Glutamatergic neuron (in vitro differentiated cells): ENCODE data around the gene GIPC2. TPM values are rescaled to one million over a fixed set of nuclear protein-coding genes. Genes with fewer than 3 reads are reported as not detected.

Experiments used
- DNase-seq: peaks from one replicate; pipeline ENCODE4 v3.0.0; 2022
- H3K27ac Mint-ChIP-seq: one replicate; pipeline ENCODE4 v1.8.0; 2020; ENCODE audit warnings: mild to moderate bottlenecking, mixed read lengths, inconsistent platforms; ENCODE audit not compliant: unreplicated experiment
- H3K27me3 Mint-ChIP-seq: one replicate; pipeline ENCODE4 v1.8.0; 2020; ENCODE audit warnings: mild to moderate bottlenecking, moderate library complexity, mixed read lengths, inconsistent platforms; ENCODE audit not compliant: unreplicated experiment
- H3K36me3 Mint-ChIP-seq: one replicate; pipeline ENCODE4 v1.8.0; 2020; ENCODE audit warnings: mild to moderate bottlenecking, mixed read lengths, inconsistent platforms; ENCODE audit not compliant: unreplicated experiment
- H3K4me1 Mint-ChIP-seq: one replicate; pipeline ENCODE4 v1.8.0; 2020; ENCODE audit warnings: mild to moderate bottlenecking, low read depth, mixed read lengths, inconsistent platforms; ENCODE audit not compliant: unreplicated experiment
- H3K4me3 Mint-ChIP-seq: one replicate; pipeline ENCODE4 v1.8.0; 2020; ENCODE audit warnings: mild to moderate bottlenecking, mixed read lengths, inconsistent platforms; ENCODE audit not compliant: unreplicated experiment
- H3K9me3 Mint-ChIP-seq: one replicate; pipeline ENCODE4 v1.8.0; 2020; ENCODE audit warnings: mild to moderate bottlenecking, moderate library complexity, mixed read lengths, inconsistent platforms; ENCODE audit not compliant: unreplicated experiment
- total RNA-seq: library from RNA; stranded (reverse); fragmentation: NEBNext Ultra II Directional; extraction: Animal tissue kit (Norgen Biotek cat#: 25700); gene quantifications from one replicate; pipeline ENCODE4 v1.2.1, GENCODE V29; 2021; ENCODE audit not compliant: unreplicated experiment
- TF ChIP-seq, protein P1 (sequence below): fragments of 200-600 bp; sonication (generic); IDR thresholded peaks from one replicate; pipeline ENCODE4 v1.5.0; 2021; ENCODE audit not compliant: partially characterized antibody, unreplicated experiment

Gene GIPC2
- total RNA-seq, 1 donor from 2014 or later: not detected

DNA sequence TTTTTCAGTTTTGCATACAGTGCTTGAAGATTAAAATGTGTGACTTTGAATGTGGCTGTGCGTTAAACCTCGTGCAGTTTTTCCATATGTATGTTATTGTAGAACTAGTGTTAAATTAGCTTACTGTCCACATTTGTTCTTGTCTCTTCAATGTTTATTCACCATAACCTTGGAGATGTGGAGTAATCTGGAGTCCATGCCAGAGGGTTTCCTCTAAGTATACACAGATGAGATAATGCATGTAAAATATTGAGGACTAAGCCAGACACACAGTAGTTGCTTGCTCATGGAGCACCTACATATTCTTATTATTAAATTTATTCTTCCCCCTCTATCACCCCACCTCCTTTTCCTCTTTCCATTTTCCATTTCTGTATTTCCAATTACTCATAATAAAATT lies 7.7 kb upstream of the GIPC2 start:
- H3K9me3 Mint-ChIP-seq: no peaks in the 10 kb centered on the region

DNA sequence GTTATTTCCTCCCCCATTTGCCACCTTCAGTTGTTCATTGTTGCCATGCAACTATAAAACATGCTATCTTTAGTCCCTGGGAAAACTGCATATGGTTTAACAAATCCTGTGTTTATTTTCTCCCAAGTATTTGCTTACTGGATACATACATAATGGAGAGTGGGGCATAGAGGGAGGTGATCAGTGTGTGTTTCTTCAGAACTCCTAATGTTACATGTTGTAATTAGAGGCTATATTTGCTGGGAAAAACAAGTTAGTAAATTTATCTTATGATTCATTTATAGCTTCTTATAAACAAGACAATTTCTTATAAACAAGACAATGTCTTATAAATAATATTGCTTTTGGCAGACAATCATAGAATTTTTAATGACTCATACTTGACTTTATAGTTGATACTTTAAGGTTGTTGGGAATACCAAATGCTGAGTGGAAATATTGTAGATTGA lies 7.3 kb upstream of the GIPC2 start:
- Mint-ChIP-seq H3K4me1 (no peaks in the 10 kb centered on the region), H3K9me3 (no peaks in the 10 kb centered on the region), H3K4me3 (no peak overlapping the region), H3K27me3 (no peaks in the 10 kb centered on the region), H3K36me3 (no peaks in the 10 kb centered on the region), H3K27ac (no peak overlapping the region)
- DNase-seq: no peak
- TF ChIP-seq, protein P1, sequence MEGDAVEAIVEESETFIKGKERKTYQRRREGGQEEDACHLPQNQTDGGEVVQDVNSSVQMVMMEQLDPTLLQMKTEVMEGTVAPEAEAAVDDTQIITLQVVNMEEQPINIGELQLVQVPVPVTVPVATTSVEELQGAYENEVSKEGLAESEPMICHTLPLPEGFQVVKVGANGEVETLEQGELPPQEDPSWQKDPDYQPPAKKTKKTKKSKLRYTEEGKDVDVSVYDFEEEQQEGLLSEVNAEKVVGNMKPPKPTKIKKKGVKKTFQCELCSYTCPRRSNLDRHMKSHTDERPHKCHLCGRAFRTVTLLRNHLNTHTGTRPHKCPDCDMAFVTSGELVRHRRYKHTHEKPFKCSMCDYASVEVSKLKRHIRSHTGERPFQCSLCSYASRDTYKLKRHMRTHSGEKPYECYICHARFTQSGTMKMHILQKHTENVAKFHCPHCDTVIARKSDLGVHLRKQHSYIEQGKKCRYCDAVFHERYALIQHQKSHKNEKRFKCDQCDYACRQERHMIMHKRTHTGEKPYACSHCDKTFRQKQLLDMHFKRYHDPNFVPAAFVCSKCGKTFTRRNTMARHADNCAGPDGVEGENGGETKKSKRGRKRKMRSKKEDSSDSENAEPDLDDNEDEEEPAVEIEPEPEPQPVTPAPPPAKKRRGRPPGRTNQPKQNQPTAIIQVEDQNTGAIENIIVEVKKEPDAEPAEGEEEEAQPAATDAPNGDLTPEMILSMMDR: no peak

More for the DNA sequence above, 7.7 kb upstream of the GIPC2 start:
- Mint-ChIP-seq H3K27ac (no peak overlapping the region), H3K27me3 (no peaks in the 10 kb centered on the region), H3K4me1 (no peaks in the 10 kb centered on the region), H3K36me3 (no peaks in the 10 kb centered on the region), H3K4me3 (no peak overlapping the region)
- DNase-seq: no peak
- TF ChIP-seq, protein P1: no peak

DNA sequence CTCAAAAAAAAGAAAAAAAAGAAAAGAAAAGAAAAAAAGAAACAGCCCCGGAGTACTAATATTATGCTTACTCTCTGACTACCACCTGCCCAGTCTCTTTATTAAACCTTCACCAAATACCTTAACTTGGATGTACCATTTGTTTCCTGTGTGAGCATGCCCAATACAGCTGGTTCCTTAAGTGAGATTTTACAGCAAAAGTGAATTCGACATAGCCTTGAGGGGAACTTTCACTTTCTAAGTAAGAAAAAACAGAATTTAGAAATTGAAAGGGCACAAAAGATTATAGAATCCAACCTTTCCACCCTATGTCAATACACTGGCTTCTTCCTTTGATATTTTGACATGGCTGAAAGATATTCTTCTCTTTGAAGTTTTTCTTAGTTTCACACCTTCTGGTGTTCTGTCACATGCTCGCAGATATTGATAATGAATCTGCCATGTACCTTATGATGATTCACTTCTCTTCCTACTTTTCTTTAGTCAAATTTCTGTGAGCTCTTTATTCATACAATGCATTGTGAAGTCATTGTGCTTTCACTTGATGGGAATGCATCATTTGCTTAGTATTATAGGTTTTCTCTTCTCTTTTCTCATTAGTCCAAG lies 5.2 kb upstream of the GIPC2 start:
- Mint-ChIP-seq H3K27ac (no peak overlapping the region), H3K4me3 (no peak overlapping the region), H3K4me1 (no peaks in the 10 kb centered on the region), H3K9me3 (no peaks in the 10 kb centered on the region), H3K36me3 (peaks cover 9% of the 10 kb centered on the region), H3K27me3 (peaks cover 11% of the 10 kb centered on the region)
- TF ChIP-seq, protein P1: no peak
- DNase-seq: no peak

DNA sequence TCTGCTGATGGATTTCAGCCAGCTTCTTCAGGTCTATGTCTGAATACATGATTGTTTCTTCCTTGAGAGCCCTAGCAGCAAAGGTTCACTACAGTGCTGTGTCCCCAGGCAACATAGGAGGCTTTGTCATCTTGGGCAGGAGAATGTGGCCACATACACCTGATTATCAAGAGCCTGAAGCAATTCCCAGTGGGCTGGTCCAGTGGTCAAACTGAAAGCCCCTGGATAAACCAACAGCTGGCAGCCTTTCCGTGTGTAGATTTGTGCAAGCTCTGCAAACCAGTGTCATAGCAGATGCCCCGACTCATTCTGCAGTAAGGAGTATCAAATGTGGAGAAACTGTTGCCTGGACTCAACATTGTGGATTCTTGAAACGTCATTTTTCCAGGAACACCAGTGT lies 2.3 kb upstream of the GIPC2 start:
- H3K27ac Mint-ChIP-seq: no peak overlapping the region
- no peaks in the 10 kb centered on the region for H3K9me3 Mint-ChIP-seq
- H3K27me3 Mint-ChIP-seq: peaks cover 13% of the 10 kb centered on the region
- H3K4me3 Mint-ChIP-seq: no peak overlapping the region
- TF ChIP-seq, protein P1: no peak
- H3K36me3 Mint-ChIP-seq: peaks cover 10% of the 10 kb centered on the region
- no peak for DNase-seq
- H3K4me1 Mint-ChIP-seq: peaks cover 7% of the 10 kb centered on the region

DNA sequence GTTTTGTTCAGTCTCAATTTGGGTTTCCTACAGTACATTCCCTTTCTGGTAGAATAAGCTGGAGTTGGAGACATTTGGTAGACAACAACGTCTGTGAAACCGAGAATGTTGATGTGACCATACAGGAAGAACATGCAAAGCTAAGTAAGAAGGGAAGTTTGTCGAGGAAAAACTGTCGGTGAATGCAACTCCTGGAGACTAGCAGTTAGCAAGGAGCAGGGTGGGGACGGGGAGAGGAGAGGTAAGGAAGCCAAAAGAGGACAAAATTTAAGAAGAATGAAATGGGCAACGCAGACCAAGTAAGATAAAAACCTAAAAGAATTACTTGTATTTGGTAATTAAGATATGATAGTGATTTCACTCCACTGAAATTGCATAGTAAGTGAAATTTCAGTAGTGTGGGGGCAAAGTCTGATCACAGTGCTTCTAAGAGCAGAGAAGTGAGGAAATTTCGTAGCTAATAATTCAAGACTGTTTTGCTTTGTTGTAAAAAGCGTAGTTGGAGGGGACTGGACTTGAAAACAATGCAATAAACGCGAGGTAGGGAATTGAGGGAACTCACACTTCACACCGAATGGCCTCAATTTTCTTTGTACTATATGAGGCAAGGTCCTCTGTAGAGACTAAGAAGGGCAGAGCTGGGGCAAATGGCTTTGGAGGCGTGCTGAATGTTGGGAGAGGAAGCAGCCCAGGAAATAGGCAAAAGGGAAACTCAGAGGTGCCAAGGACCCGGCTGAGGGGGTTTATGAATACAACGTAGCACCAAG lies 787 bp upstream of the GIPC2 start:
- Mint-ChIP-seq H3K27me3 (peaks cover 13% of the 10 kb centered on the region), H3K27ac (no peak overlapping the region), H3K4me3 (peak overlapping the region; percentile 82), H3K9me3 (no peaks in the 10 kb centered on the region), H3K36me3 (peaks cover 10% of the 10 kb centered on the region), H3K4me1 (peaks cover 7% of the 10 kb centered on the region)
- TF ChIP-seq, protein P1: no peak
- no peak for DNase-seq
